Mucosa of rectum (tissue), 2 donors: ENCODE measurements around the gene FCRL6.

Source experiments
- H3K27ac ChIP-seq, 2 donors: one replicate each; pipeline ENCODE4 v1.7.0; 2013; ENCODE audit warnings: inconsistent platforms in 2 of 2, low read depth in 2 of 2, low read length in 2 of 2
- H3K27me3 ChIP-seq, 2 donors: one replicate each; pipeline ENCODE4 v1.7.0; 2013; ENCODE audit warnings: low read length in 2 of 2; ENCODE audit not compliant: control insufficient read depth in 2 of 2, insufficient read depth in 2 of 2
- H3K36me3 ChIP-seq, 2 donors: one replicate each; pipeline ENCODE4 v1.7.0; 2013; ENCODE audit warnings: low read length in 2 of 2; ENCODE audit not compliant: control insufficient read depth in 2 of 2, insufficient read depth in 2 of 2
- H3K4me1 ChIP-seq, 2 donors: one replicate each; pipeline ENCODE4 v1.7.0; 2013; ENCODE audit warnings: low read length in 2 of 2, mild to moderate bottlenecking in 1 of 2; ENCODE audit not compliant: control insufficient read depth in 2 of 2, insufficient read depth in 2 of 2
- H3K4me3 ChIP-seq, 2 donors: one replicate each; pipeline ENCODE4 v1.7.0; 2013; ENCODE audit warnings: low read length in 2 of 2
- H3K9ac ChIP-seq, 2 donors: one replicate each; pipeline ENCODE4 v1.7.0; 2013; ENCODE audit warnings: low read length in 2 of 2, low read depth in 1 of 2, mild to moderate bottlenecking in 1 of 2
- H3K9me3 ChIP-seq, 2 donors: one replicate each; pipeline ENCODE4 v1.7.0; 2013; ENCODE audit warnings: low read length in 2 of 2; ENCODE audit not compliant: control insufficient read depth in 2 of 2
- donor health status: healthy.
- donor health status: Normal muscosa, but diverticular disease.

The FCRL6 gene

GRCh38 chr1:159859767-159860322 lies 57.7 kb downstream of the FCRL6 start:
- Histone ChIP-seq H3K27me3 (no peaks in the 10 kb centered on the region), H3K27ac (no peak overlapping the region), H3K4me3 (no peak overlapping the region), H3K9me3 (no peaks in the 10 kb centered on the region), H3K36me3 (no peaks in the 10 kb centered on the region), H3K4me1 (no peaks in the 10 kb centered on the region), H3K9ac (no peak overlapping the region)

GRCh38 chr1:159860456-159860855 lies 58.3 kb downstream of the FCRL6 start:
- Histone ChIP-seq H3K27ac (no peak overlapping the region), H3K9me3 (no peaks in the 10 kb centered on the region), H3K4me1 (no peaks in the 10 kb centered on the region), H3K9ac (no peak overlapping the region), H3K4me3 (no peak overlapping the region), H3K27me3 (no peaks in the 10 kb centered on the region), H3K36me3 (no peaks in the 10 kb centered on the region)

GRCh38 chr1:159861218-159861617 lies 59.1 kb downstream of the FCRL6 start:
- Histone ChIP-seq H3K4me1 (no peaks in the 10 kb centered on the region), H3K27ac (no peak overlapping the region), H3K36me3 (no peaks in the 10 kb centered on the region), H3K4me3 (no peak overlapping the region), H3K27me3 (no peaks in the 10 kb centered on the region), H3K9ac (no peak overlapping the region), H3K9me3 (no peaks in the 10 kb centered on the region)

- H3K27ac ChIP-seq: no peak overlapping the region
- no peaks in the 10 kb centered on the region for H3K27me3 ChIP-seq
- no peaks in the 10 kb centered on the region for H3K9me3 ChIP-seq
- H3K4me1 ChIP-seq: peaks cover 3 to 5% of the 10 kb centered on the region in 2 donors
- H3K4me3 ChIP-seq: no peak overlapping the region
- H3K9ac ChIP-seq: no peak overlapping the region
- H3K36me3 ChIP-seq: no peaks in the 10 kb centered on the region
These were observed 59.9 kb downstream of the FCRL6 start for GRCh38 chr1:159862031-159862430.

- H3K9ac ChIP-seq: no peak within 1 kb of the TSS
- no peak within 1 kb of the TSS for H3K27ac ChIP-seq
- H3K4me1 ChIP-seq: peaks cover 9 to 10% of the 10 kb centered on the region in 2 donors
- no peaks in the 10 kb centered on the region for H3K27me3 ChIP-seq
- H3K4me3 ChIP-seq: no peak within 1 kb of the TSS
- no peaks in the 10 kb centered on the region for H3K9me3 ChIP-seq
- H3K36me3 ChIP-seq: no peaks in the 10 kb centered on the region
These were observed 60.4 kb downstream of the FCRL6 start, which contains the start of gene VSIG8 for GRCh38 chr1:159862557-159862956. Gene VSIG8 (minus strand): TSS chr1:159862657. CDS start chr1:159862521, 136 bp downstream.

GRCh38 chr1:159864262-159864661 lies 62.1 kb downstream of the FCRL6 start:
- Histone ChIP-seq H3K9me3 (no peaks in the 10 kb centered on the region), H3K27ac (no peak overlapping the region), H3K4me3 (no peak overlapping the region), H3K4me1 (peaks cover 19 to 20% of the 10 kb centered on the region in 2 donors), H3K9ac (no peak overlapping the region), H3K27me3 (no peaks in the 10 kb centered on the region), H3K36me3 (no peaks in the 10 kb centered on the region)
